Keratinocyte (primary cell): ENCODE results near the gene GLDC. TPM values are rescaled to one million over a fixed set of nuclear protein-coding genes. Genes with fewer than 3 reads are reported as not detected.

Source experiments
- DNase-seq: peaks from one replicate; pipeline ENCODE4 v3.0.0-alpha.2; 2011; ENCODE audit warnings: low read depth, missing footprints, low spot score
- FAIRE-seq: peaks from 2 replicates; lab custom pipeline; 2011; peaks lifted over from hg19 to GRCh38; lab: Jason Lieb, UNC
- H2AFZ ChIP-seq: 2 replicates; pipeline ENCODE4 v1.6.0; 2012; ENCODE audit warnings: low read length, control low read depth, inconsistent platforms; ENCODE audit not compliant: control insufficient read depth
- H3K27ac ChIP-seq: 2 replicates; pipeline ENCODE4 v1.5.1; 2011; ENCODE audit warnings: low read length; ENCODE audit not compliant: control insufficient read depth, insufficient read depth
- H3K27me3 ChIP-seq: 3 replicates; pipeline ENCODE4 v1.6.0; 2011; ENCODE audit warnings: low read length; ENCODE audit not compliant: control insufficient read depth, insufficient read depth; ENCODE audit errors: extremely low read depth
- H3K36me3 ChIP-seq, 2 experiments: 2 replicates in 1 of 2; 3 replicates in 1 of 2; pipeline ENCODE4 v1.5.1; 2011; ENCODE audit warnings: low read length in 2 of 2, mild to moderate bottlenecking in 1 of 2; ENCODE audit not compliant: control insufficient read depth in 2 of 2, insufficient read depth in 2 of 2; ENCODE audit errors: extremely low read depth in 1 of 2
- H3K4me1 ChIP-seq: 3 replicates; pipeline ENCODE4 v1.5.1; 2011; ENCODE audit warnings: low read length; ENCODE audit not compliant: control insufficient read depth, insufficient read depth; ENCODE audit errors: extremely low read depth
- H3K4me2 ChIP-seq: 3 replicates; pipeline ENCODE4 v1.6.0; 2011; ENCODE audit warnings: low read depth, low read length; ENCODE audit not compliant: control insufficient read depth, insufficient read depth; ENCODE audit errors: extremely low read depth
- H3K4me3 ChIP-seq, 3 experiments: fragments of 200-600 bp in 1 of 3; sonication (generic) in 1 of 3; 2 replicates in 2 of 3; 3 replicates in 1 of 3; pipeline ENCODE4 v1.5.1; 2011 to 2016; ENCODE audit warnings: low read length in 3 of 3, mild to moderate bottlenecking in 3 of 3, control low read depth in 2 of 3, inconsistent platforms in 1 of 3, low read depth in 1 of 3, mixed read lengths in 1 of 3, mixed run types in 1 of 3, moderate library complexity in 1 of 3; ENCODE audit not compliant: control insufficient read depth in 2 of 3, insufficient read depth in 2 of 3; ENCODE audit errors: extremely low read depth in 1 of 3
- H3K79me2 ChIP-seq: 2 replicates; pipeline ENCODE4 v1.6.0; 2012; ENCODE audit warnings: low read length; ENCODE audit not compliant: control insufficient read depth, insufficient read depth
- H3K9ac ChIP-seq: 3 replicates; pipeline ENCODE4 v1.6.0; 2011; ENCODE audit warnings: low read length; ENCODE audit not compliant: control insufficient read depth, insufficient read depth; ENCODE audit errors: extremely low read depth
- H3K9me1 ChIP-seq: 3 replicates; pipeline ENCODE4 v1.6.0; 2011; ENCODE audit warnings: low read length; ENCODE audit not compliant: control insufficient read depth, insufficient read depth; ENCODE audit errors: extremely low read depth
- H3K9me3 ChIP-seq: 2 replicates; pipeline ENCODE4 v1.5.1; 2012; ENCODE audit warnings: low read depth, low read length; ENCODE audit not compliant: control insufficient read depth
- H4K20me1 ChIP-seq: 3 replicates; pipeline ENCODE4 v1.6.0; 2011; ENCODE audit warnings: low read length; ENCODE audit not compliant: control insufficient read depth, insufficient read depth; ENCODE audit errors: extremely low read depth
- CTCF ChIP-seq, 3 experiments: IDR thresholded peaks in 1 of 3; conservative IDR thresholded peaks in 1 of 3; optimal IDR thresholded peaks in 1 of 3; 2 replicates in 2 of 3; 3 replicates in 1 of 3; pipeline versions ENCODE3 to v1.5.1; 2011; ENCODE audit warnings: low read length in 3 of 3, mild to moderate bottlenecking in 3 of 3, moderate library complexity in 2 of 3, control low read depth in 1 of 3, inconsistent platforms in 1 of 3; ENCODE audit not compliant: insufficient read depth in 2 of 3; ENCODE audit errors: extremely low read depth in 1 of 3
- EZH2 ChIP-seq: IDR thresholded peaks from one replicate; pipeline ENCODE4 v1.6.1; 2012; ENCODE audit warnings: inconsistent platforms, mild to moderate bottlenecking, low read length, moderate library complexity
- dilution Hi-C: fragments of 300-500 bp; cut with MboI; formaldehyde crosslinking; loops from one replicate; pipeline ENCODE4 v1.7.0; 2020; ENCODE audit warnings: low sequenced_read_pairs; ENCODE audit not compliant: extremely low pct_ligation_motif_present
- polyA plus RNA-seq, 5 experiments: library from polyadenylated mRNA; depleted of rRNA in 3 of 5; stranded (reverse) in 3 of 5; stranded (forward) in 1 of 5; unstranded in 1 of 5; fragments of >200 nt; gene quantifications; 1 replicate in 1 of 5; 2 replicates in 3 of 5; 3 replicates in 1 of 5; pipeline versions ENCODE4 v1.2.1 to v1.2.3, GENCODE V29; 2011 to 2012; ENCODE audit warnings: missing spikeins in 2 of 5, low read depth in 1 of 5, low replicate concordance in 1 of 5

Gene GLDC
- polyA plus RNA-seq, 1 donor (not counting 4 experiments of a cell fraction or from before 2014, with no cell fraction given) = 0.69 TPM

GRCh38 chr9:6562201-6562600 lies 83.3 kb downstream of the GLDC start:
- no peak overlapping the region for H2AFZ ChIP-seq
- FAIRE-seq = no peak
- H3K36me3 ChIP-seq = no peaks in the 10 kb centered on the region
- H3K9me1 ChIP-seq = no peaks in the 10 kb centered on the region
- no peaks in the 10 kb centered on the region for H3K9me3 ChIP-seq
- no peaks in the 10 kb centered on the region for H3K79me2 ChIP-seq
- H4K20me1 ChIP-seq = no peaks in the 10 kb centered on the region
- no peak overlapping the region for H3K27ac ChIP-seq
- no peak for DNase-seq
- peaks cover 12% of the 10 kb centered on the region for H3K4me1 ChIP-seq
- TF ChIP-seq EZH2 = no peak
- no peak for TF ChIP-seq CTCF (optimal IDR thresholded peaks at IDR 0.05 in 1 of 3, IDR thresholded peaks at IDR 0.05 in 1 of 3, conservative IDR thresholded peaks at IDR 0.05 in 1 of 3; ENCODE audit: extremely low read depth in 1 of 3, insufficient read depth in 2 of 3, low read length in 3 of 3)
- no peak overlapping the region for H3K4me2 ChIP-seq
- H3K9ac ChIP-seq = no peak overlapping the region
- dilution Hi-C loops = no loop called here
- no peaks in the 10 kb centered on the region for H3K27me3 ChIP-seq
- H3K4me3 ChIP-seq = no peak overlapping the region

GRCh38 chr9:6557883-6558616 lies 87.5 kb downstream of the GLDC start:
- Histone ChIP-seq H2AFZ (no peak overlapping the region), H3K4me1 (no peaks in the 10 kb centered on the region)
- dilution Hi-C loops = no loop called here

More at GRCh38 chr9:6557883-6558616, 87.5 kb downstream of the GLDC start:
- no peak overlapping the region for H3K4me2 ChIP-seq
- H3K4me3 ChIP-seq = no peak overlapping the region
- DNase-seq (no peak), FAIRE-seq (no peak)
- TF ChIP-seq CTCF (optimal IDR thresholded peaks at IDR 0.05 in 1 of 3, IDR thresholded peaks at IDR 0.05 in 1 of 3, conservative IDR thresholded peaks at IDR 0.05 in 1 of 3; ENCODE audit: extremely low read depth in 1 of 3, insufficient read depth in 2 of 3, low read length in 3 of 3) = no peak
- TF ChIP-seq EZH2 = no peak
- H3K9me1 ChIP-seq = no peaks in the 10 kb centered on the region
- no peaks in the 10 kb centered on the region for H3K79me2 ChIP-seq
- no peaks in the 10 kb centered on the region for H3K36me3 ChIP-seq
- no peak overlapping the region for H3K27ac ChIP-seq
- H3K9ac ChIP-seq = no peak overlapping the region
- H4K20me1 ChIP-seq = no peaks in the 10 kb centered on the region
- no peaks in the 10 kb centered on the region for H3K27me3 ChIP-seq
- no peaks in the 10 kb centered on the region for H3K9me3 ChIP-seq
